ENCODE data around the gene TRMT1. TPM values are rescaled to one million over a fixed set of nuclear protein-coding genes. Genes with fewer than 3 reads are reported as not detected.

TRMT1 gene
- total RNA-seq, 1 experiment from 2014 or later: 42.6 TPM

DNA sequence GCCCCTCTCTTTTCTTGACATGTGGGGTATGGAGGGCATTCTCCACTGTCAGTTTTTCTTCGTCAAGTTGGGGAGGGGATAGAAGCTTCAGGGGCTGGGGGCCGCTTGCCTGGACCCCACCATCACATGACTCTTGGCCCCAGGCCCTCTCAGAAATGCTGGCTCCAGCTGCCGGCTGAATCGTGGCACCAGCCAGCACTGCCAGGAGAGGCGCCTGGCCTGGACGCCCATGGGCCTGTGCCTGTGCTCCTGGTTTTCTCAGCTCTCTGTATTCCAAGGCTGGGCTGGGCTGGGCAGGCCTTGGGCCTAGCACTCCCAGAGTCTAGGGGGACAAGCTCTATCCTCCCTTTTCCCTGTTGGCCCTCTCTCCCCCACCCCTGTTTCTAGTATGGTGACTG lies 52.4 kb downstream of the TRMT1 start:
- no TSS peak for BruUV-seq (replicated peaks)
- DNase-seq: no peak
- Histone ChIP-seq H3K9me3 (no peaks in the 10 kb centered on the region), H3K27me3 (replicated peaks; ENCODE audit: control insufficient read depth, insufficient read depth, low read length) (peaks cover 3% of the 10 kb centered on the region), H3K4me1 (peaks cover 7% of the 10 kb centered on the region; the same call in 1 of the 2 replicates), H3K4me3 (ENCODE audit: low read depth, low read length) (no peak overlapping the region), H3K36me3 (ENCODE audit: control insufficient read depth, insufficient read depth, low read length) (no peaks in the 10 kb centered on the region)
- H3K27me3 Mint-ChIP-seq (ENCODE audit: insufficient read depth, unreplicated experiment): peaks cover 11% of the 10 kb centered on the region
- no peaks in the 10 kb centered on the region for H3K9me3 Mint-ChIP-seq (ENCODE audit: unreplicated experiment)
- ChIA-PET CTCF (no interaction called here), POLR2A (no interaction called here)
- TF ChIP-seq, protein P1, sequence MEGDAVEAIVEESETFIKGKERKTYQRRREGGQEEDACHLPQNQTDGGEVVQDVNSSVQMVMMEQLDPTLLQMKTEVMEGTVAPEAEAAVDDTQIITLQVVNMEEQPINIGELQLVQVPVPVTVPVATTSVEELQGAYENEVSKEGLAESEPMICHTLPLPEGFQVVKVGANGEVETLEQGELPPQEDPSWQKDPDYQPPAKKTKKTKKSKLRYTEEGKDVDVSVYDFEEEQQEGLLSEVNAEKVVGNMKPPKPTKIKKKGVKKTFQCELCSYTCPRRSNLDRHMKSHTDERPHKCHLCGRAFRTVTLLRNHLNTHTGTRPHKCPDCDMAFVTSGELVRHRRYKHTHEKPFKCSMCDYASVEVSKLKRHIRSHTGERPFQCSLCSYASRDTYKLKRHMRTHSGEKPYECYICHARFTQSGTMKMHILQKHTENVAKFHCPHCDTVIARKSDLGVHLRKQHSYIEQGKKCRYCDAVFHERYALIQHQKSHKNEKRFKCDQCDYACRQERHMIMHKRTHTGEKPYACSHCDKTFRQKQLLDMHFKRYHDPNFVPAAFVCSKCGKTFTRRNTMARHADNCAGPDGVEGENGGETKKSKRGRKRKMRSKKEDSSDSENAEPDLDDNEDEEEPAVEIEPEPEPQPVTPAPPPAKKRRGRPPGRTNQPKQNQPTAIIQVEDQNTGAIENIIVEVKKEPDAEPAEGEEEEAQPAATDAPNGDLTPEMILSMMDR (IDR thresholded peaks at IDR 0.05; ENCODE audit: insufficient read depth in 1 of 2, low read depth in 1 of 2, low read length in 1 of 2, severe bottlenecking in 1 of 2, unreplicated experiment in 1 of 2): no peak
- intact Hi-C loops (cut with micrococcal nuclease; ENCODE audit: unreplicated experiment): no loop called here
- H3K36me3 Mint-ChIP-seq (ENCODE audit: insufficient read depth, unreplicated experiment): no peaks in the 10 kb centered on the region
- peaks cover under 1% of the 10 kb centered on the region for H3K4me1 Mint-ChIP-seq (ENCODE audit: low read depth, unreplicated experiment)
- no peak overlapping the region for H3K27ac Mint-ChIP-seq (ENCODE audit: unreplicated experiment)
- no peak overlapping the region for H3K4me3 Mint-ChIP-seq (ENCODE audit: unreplicated experiment)

DNA sequence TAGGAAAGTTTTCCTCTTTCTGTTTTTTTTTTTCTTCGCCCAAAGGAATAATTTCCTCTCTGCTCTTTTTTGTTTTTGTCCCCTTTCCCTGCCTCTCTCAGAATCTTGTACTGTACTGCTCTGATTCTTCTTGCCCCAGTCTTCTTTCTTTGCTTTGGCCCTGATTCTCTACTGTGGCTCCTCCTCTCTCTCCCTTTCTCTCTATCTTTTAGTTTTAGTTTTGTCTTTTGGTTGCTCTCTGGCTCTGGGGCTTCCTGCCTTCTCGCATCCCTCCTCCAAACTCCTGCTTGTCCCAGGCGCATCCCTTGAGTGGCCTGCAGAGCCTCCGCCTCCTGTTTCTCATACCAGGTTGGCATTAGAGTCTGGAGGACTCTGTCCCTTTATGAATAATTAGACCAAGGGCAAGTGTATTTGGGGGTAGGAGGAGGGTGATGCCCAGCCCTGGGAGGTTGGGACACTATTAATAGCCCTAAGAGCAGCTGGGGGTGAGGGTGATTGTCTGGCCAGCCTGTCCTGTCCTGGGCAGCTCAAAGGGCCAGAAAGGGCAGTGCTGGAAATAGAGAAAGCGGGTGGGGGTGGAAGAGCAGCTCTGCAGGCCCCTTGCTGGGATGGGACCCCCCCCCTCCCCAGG lies 53.0 kb downstream of the TRMT1 start:
- no TSS peak for BruUV-seq (replicated peaks)
- H3K4me1 ChIP-seq: peaks cover 7% of the 10 kb centered on the region; the same call in 1 of the 2 replicates
- Mint-ChIP-seq H3K4me3 (ENCODE audit: unreplicated experiment) (no peak overlapping the region), H3K27me3 (ENCODE audit: insufficient read depth, unreplicated experiment) (peaks cover 14% of the 10 kb centered on the region), H3K27ac (ENCODE audit: unreplicated experiment) (no peak overlapping the region), H3K4me1 (ENCODE audit: low read depth, unreplicated experiment) (no peaks in the 10 kb centered on the region), H3K9me3 (ENCODE audit: unreplicated experiment) (no peaks in the 10 kb centered on the region), H3K36me3 (ENCODE audit: insufficient read depth, unreplicated experiment) (no peaks in the 10 kb centered on the region)
- ChIA-PET POLR2A (no interaction called here), CTCF (interaction anchor here (8.0 kb wide), 1 partner anchor 85 kb away, joined by 84 read pairs; no protein-coding TSS in a partner anchor)
- no peak overlapping the region for H3K4me3 ChIP-seq (ENCODE audit: low read depth, low read length)
- no peak for DNase-seq
- peaks cover 3% of the 10 kb centered on the region for H3K27me3 ChIP-seq (replicated peaks; ENCODE audit: control insufficient read depth, insufficient read depth, low read length)
- intact Hi-C loops (cut with micrococcal nuclease; ENCODE audit: unreplicated experiment): no loop called here
- H3K9me3 ChIP-seq: no peaks in the 10 kb centered on the region
- TF ChIP-seq, protein P1 (IDR thresholded peaks at IDR 0.05; ENCODE audit: insufficient read depth in 1 of 2, low read depth in 1 of 2, low read length in 1 of 2, severe bottlenecking in 1 of 2, unreplicated experiment in 1 of 2): no peak
- H3K36me3 ChIP-seq (ENCODE audit: control insufficient read depth, insufficient read depth, low read length): no peaks in the 10 kb centered on the region

DNA sequence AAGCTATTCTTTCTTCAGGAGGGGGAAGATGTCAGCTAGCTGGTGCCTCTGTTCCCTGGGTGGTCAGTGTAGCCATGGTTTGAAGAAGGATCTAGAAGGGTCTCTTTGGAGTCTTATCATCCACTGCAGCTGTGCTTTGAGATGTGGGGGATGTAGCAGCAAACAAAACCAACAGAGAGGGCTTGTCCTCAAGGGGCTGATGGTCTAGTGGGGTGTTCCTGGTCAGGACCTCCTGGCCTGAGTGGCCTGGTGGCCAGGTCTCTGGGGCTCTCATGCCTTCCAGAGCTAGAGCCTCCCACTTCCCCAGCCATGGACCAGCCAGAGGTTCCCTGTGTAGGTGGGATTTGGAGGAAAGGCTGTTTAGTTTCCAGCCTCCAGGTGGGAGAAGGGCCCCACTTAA lies 54.2 kb downstream of the TRMT1 start:
- Histone ChIP-seq H3K36me3 (ENCODE audit: control insufficient read depth, insufficient read depth, low read length) (no peaks in the 10 kb centered on the region), H3K4me1 (peaks cover 4% of the 10 kb centered on the region; the same call in 1 of the 2 replicates), H3K27me3 (replicated peaks; ENCODE audit: control insufficient read depth, insufficient read depth, low read length) (peaks cover 3% of the 10 kb centered on the region), H3K4me3 (ENCODE audit: low read depth, low read length) (no peak overlapping the region), H3K9me3 (no peaks in the 10 kb centered on the region)
- ChIA-PET CTCF (interaction anchor here (0.9 to 8.0 kb wide), 4 partner anchors 23 to 97 kb away, joined by 4 to 84 read pairs (median 22); no protein-coding TSS in a partner anchor), POLR2A (no interaction called here)
- Mint-ChIP-seq H3K36me3 (ENCODE audit: insufficient read depth, unreplicated experiment) (no peaks in the 10 kb centered on the region), H3K4me1 (ENCODE audit: low read depth, unreplicated experiment) (no peaks in the 10 kb centered on the region), H3K27ac (ENCODE audit: unreplicated experiment) (no peak overlapping the region), H3K9me3 (ENCODE audit: unreplicated experiment) (no peaks in the 10 kb centered on the region), H3K4me3 (ENCODE audit: unreplicated experiment) (no peak overlapping the region), H3K27me3 (ENCODE audit: insufficient read depth, unreplicated experiment) (peaks cover 16% of the 10 kb centered on the region)
- TF ChIP-seq, protein P1 (IDR thresholded peaks at IDR 0.05; ENCODE audit: insufficient read depth in 1 of 2, low read depth in 1 of 2, low read length in 1 of 2, severe bottlenecking in 1 of 2, unreplicated experiment in 1 of 2): no peak
- no TSS peak for BruUV-seq (replicated peaks)
- intact Hi-C loops (cut with micrococcal nuclease; ENCODE audit: unreplicated experiment): no loop called here
- no peak for DNase-seq
